HG03139 (cell line): ENCODE results near the gene CD40LG.

ENCODE experiments used
- ATAC-seq: cut with Tn5 transposase; IDR thresholded peaks from one replicate; pipeline ENCODE4 v1.9.1; 2021; ENCODE audit not compliant: unreplicated experiment

Gene CD40LG

DNA sequence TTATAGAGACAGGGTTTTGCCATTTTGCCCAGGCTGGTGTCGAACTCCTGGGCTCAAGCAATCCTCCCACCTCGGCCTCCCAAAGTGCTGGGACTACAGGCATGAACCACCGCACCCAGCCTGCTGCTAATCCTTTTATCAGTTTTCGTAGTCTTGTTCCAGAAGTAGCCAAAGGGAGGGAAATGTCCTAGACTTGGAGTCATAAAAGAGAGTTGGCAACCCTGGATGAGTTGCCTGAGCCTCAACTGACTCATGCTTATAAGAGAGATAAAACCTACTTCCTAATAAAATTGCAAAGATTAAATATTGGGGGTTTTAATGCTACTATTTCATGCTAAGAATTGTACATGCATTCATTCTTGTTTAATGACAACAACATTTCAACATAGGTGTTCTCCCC, 44.3 kb downstream of the CD40LG start:
- no peak for ATAC-seq

DNA sequence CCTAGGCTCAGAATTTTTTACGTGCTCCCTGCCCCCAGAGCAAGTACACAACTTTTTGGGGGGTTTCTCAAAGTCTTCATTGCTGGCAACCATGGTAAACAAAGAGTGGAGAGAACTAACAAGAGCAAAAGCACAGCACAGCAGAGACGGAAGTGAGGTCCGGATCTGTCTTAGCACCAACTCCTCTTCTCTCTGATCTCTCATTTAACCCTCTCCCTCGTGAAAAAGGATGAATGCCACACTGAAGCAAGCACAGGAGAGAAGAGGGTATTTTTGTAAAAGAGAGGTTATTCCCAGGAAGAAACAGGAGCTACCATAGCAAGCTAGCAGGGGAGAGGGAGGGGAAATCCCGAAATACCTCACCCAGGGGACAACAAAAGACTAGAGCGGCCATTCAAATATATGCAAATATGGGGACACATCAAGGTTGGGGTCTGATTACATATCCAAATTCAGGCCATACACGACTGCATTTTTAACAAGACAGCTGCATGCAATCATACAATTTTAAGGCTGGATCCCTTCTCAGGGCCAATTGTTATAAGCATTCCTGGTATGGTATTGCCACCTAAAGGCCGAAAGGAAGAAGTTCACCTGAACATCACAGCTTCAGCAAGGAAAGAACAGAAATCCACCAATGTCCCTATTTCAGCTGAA, 46.6 kb downstream of the CD40LG start:
- peak; percentile 68 for ATAC-seq

DNA sequence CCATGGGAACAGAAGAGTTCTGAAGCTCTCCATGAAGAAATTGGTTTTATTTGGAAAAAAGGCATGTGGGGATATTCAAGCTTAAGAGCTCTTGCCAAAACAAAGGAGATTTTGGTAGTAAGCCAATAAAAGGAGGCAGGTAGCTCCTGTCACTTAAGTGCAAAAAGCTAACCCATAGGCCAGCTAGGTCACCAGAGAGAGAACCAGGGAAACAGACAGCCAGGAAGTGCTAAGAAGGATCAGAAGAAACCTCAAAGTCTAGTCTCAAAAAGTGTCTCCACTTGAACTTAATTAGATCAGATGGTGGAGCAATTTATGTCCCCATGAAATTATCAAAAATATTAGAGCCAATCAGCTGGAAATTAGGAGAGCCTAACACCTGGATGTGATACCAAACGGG, 49.2 kb downstream of the CD40LG start:
- no peak for ATAC-seq

DNA sequence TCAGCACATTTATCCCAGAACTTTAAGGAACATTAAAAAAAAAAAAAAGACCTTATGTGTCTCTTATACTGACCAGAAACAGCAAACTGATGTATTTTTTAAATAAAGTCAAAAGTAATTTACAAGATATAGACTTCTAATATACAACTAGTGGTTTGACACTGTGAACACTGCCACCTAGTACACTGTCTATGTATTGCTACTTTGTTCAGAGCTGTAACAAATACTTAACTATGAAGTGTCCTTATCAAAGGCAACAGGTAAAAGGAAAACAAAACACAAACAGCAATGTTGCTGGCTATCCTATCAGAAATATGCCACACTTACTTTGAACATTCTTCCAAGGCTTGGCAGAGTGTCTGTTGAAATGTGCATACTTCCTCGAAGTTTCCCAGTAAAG, 60.4 kb downstream of the CD40LG start:
- ATAC-seq = no peak
